Adipocyte (in vitro differentiated cells): ENCODE results near the gene GABPB2.

Experiments
- DNase-seq: peaks from one replicate; pipeline ENCODE4 v3.0.0-alpha.2; 2015; ENCODE audit warnings: low read depth
- H3K27me3 ChIP-seq: replicated peaks from 2 replicates; pipeline ENCODE4 v1.7.0; 2013; ENCODE audit warnings: mild to moderate bottlenecking, low read length, moderate library complexity; ENCODE audit not compliant: control insufficient read depth, insufficient read depth
- H3K36me3 ChIP-seq: 2 replicates; pipeline ENCODE4 v1.7.0; 2013; ENCODE audit warnings: low read length, mild to moderate bottlenecking, moderate library complexity; ENCODE audit not compliant: control insufficient read depth, insufficient read depth, severe bottlenecking
- H3K4me1 ChIP-seq: 2 replicates; pipeline ENCODE4 v1.7.0; 2013; ENCODE audit warnings: mild to moderate bottlenecking, low read length, moderate library complexity; ENCODE audit not compliant: control insufficient read depth, insufficient read depth
- H3K4me3 ChIP-seq: 2 replicates; pipeline ENCODE4 v1.7.0; 2013; ENCODE audit warnings: mild to moderate bottlenecking, low read length, moderate library complexity
- H3K9ac ChIP-seq: 2 replicates; pipeline ENCODE4 v1.7.0; 2013; ENCODE audit warnings: mild to moderate bottlenecking, low read length, moderate library complexity
- H3K9me3 ChIP-seq: 2 replicates; pipeline ENCODE4 v1.7.0; 2013; ENCODE audit warnings: mild to moderate bottlenecking, low read length, moderate library complexity; ENCODE audit not compliant: control insufficient read depth

Gene GABPB2

GRCh38 chr1:151048645-151049032, 21.9 kb upstream of the GABPB2 start:
- H3K36me3 ChIP-seq: peaks cover 28% of the 10 kb centered on the region
- H3K4me3 ChIP-seq: peak overlapping the region; percentile 93
- DNase-seq: no peak
- H3K9me3 ChIP-seq: no peaks in the 10 kb centered on the region
- H3K9ac ChIP-seq: peak overlapping the region; percentile 92
- H3K27me3 ChIP-seq: no peaks in the 10 kb centered on the region
- H3K4me1 ChIP-seq: peaks cover 16% of the 10 kb centered on the region

- no peak overlapping the region for H3K4me3 ChIP-seq
- DNase-seq: no peak
- peaks cover 16% of the 10 kb centered on the region for H3K4me1 ChIP-seq
Measured at GRCh38 chr1:151049458-151049857, 21.1 kb upstream of the GABPB2 start.

GRCh38 chr1:151050051-151050688, 20.4 kb upstream of the GABPB2 start:
- DNase-seq: no peak
- peaks cover 16% of the 10 kb centered on the region for H3K4me1 ChIP-seq
- no peak overlapping the region for H3K4me3 ChIP-seq
- H3K36me3 ChIP-seq: peaks cover 44% of the 10 kb centered on the region
- no peaks in the 10 kb centered on the region for H3K9me3 ChIP-seq
- no peaks in the 10 kb centered on the region for H3K27me3 ChIP-seq
- no peak overlapping the region for H3K9ac ChIP-seq

More at GRCh38 chr1:151049458-151049857, 21.1 kb upstream of the GABPB2 start:
- H3K27me3 ChIP-seq: no peaks in the 10 kb centered on the region
- no peaks in the 10 kb centered on the region for H3K9me3 ChIP-seq
- no peak overlapping the region for H3K9ac ChIP-seq
- H3K36me3 ChIP-seq: peaks cover 36% of the 10 kb centered on the region

GRCh38 chr1:151051356-151052009, 19.1 kb upstream of the GABPB2 start:
- Histone ChIP-seq H3K9me3 (no peaks in the 10 kb centered on the region), H3K4me1 (peaks cover 26% of the 10 kb centered on the region), H3K4me3 (no peak overlapping the region), H3K27me3 (no peaks in the 10 kb centered on the region), H3K9ac (no peak overlapping the region), H3K36me3 (peaks cover 57% of the 10 kb centered on the region)
- no peak for DNase-seq

GRCh38 chr1:151054971-151055547, 15.5 kb upstream of the GABPB2 start:
- Histone ChIP-seq H3K4me3 (no peak overlapping the region), H3K27me3 (no peaks in the 10 kb centered on the region), H3K4me1 (peaks cover 29% of the 10 kb centered on the region), H3K9ac (no peak overlapping the region), H3K36me3 (peaks cover 58% of the 10 kb centered on the region), H3K9me3 (no peaks in the 10 kb centered on the region)
- DNase-seq: no peak

GRCh38 chr1:151055581-151055980, 15.0 kb upstream of the GABPB2 start:
- H3K27me3 ChIP-seq: no peaks in the 10 kb centered on the region
- no peak for DNase-seq
- no peaks in the 10 kb centered on the region for H3K9me3 ChIP-seq
- peaks cover 33% of the 10 kb centered on the region for H3K4me1 ChIP-seq
- H3K4me3 ChIP-seq: no peak overlapping the region
- H3K9ac ChIP-seq: no peak overlapping the region
- H3K36me3 ChIP-seq: peaks cover 58% of the 10 kb centered on the region

- H3K9me3 ChIP-seq: no peaks in the 10 kb centered on the region
- no peak for DNase-seq
- H3K4me1 ChIP-seq: peaks cover 37% of the 10 kb centered on the region
- peak overlapping the region; percentile 2 for H3K4me3 ChIP-seq
- H3K9ac ChIP-seq: peak overlapping the region; percentile 8
- peaks cover 54% of the 10 kb centered on the region for H3K36me3 ChIP-seq
- no peaks in the 10 kb centered on the region for H3K27me3 ChIP-seq
Measured at GRCh38 chr1:151056149-151056548, 14.4 kb upstream of the GABPB2 start.

- Histone ChIP-seq H3K9me3 (no peaks in the 10 kb centered on the region), H3K9ac (peak overlapping the region; percentile 96), H3K27me3 (no peaks in the 10 kb centered on the region), H3K4me1 (peaks cover 40% of the 10 kb centered on the region), H3K4me3 (peak overlapping the region; percentile 98), H3K36me3 (peaks cover 29% of the 10 kb centered on the region)
- peak; percentile 60 for DNase-seq
Measured at GRCh38 chr1:151058692-151059091, 11.9 kb upstream of the GABPB2 start.

- Histone ChIP-seq H3K4me3 (peak within 1 kb of the TSS; percentile 98), H3K9ac (peak within 1 kb of the TSS; percentile 96), H3K9me3 (no peaks in the 10 kb centered on the region), H3K36me3 (peaks cover 23% of the 10 kb centered on the region), H3K4me1 (peaks cover 40% of the 10 kb centered on the region), H3K27me3 (no peaks in the 10 kb centered on the region)
- peak; percentile 96 for DNase-seq
Measured at GRCh38 chr1:151059109-151060006, 11.2 kb upstream of the GABPB2 start, which contains the start of gene CDC42SE1. TSS of gene CDC42SE1 (minus strand) at chr1:151059622. CDS start at chr1:151055730, 3,892 bp downstream.

GRCh38 chr1:151060007-151060656, 10.4 kb upstream of the GABPB2 start, which contains the start of gene MLLT11:
TSS of gene MLLT11 (plus strand) at chr1:151060397. CDS start at chr1:151067225, 6,828 bp downstream.
- Histone ChIP-seq H3K36me3 (peaks cover 15% of the 10 kb centered on the region), H3K4me3 (peak within 1 kb of the TSS; percentile 98), H3K27me3 (no peaks in the 10 kb centered on the region), H3K9ac (peak within 1 kb of the TSS; percentile 96), H3K9me3 (no peaks in the 10 kb centered on the region), H3K4me1 (peaks cover 40% of the 10 kb centered on the region)
- DNase-seq: peak; percentile 89
